ENCODE results near the gene ADCY5.

ADCY5 gene

GRCh38 chr3:123321806-123322205 lies 127.1 kb downstream of the ADCY5 start:
- DNase-seq: no peak

- DNase-seq: no peak
Observed at GRCh38 chr3:123320221-123320620, 128.7 kb downstream of the ADCY5 start.

GRCh38 chr3:123319760-123320159 lies 129.1 kb downstream of the ADCY5 start:
- no peak for DNase-seq

- no peak for DNase-seq
Observed at GRCh38 chr3:123318374-123318773, 130.5 kb downstream of the ADCY5 start.

GRCh38 chr3:123317716-123318115 lies 131.2 kb downstream of the ADCY5 start:
- DNase-seq: no peak

- no peak for DNase-seq
Observed at GRCh38 chr3:123315271-123315595, 133.7 kb downstream of the ADCY5 start.

- no peak for DNase-seq
Observed at GRCh38 chr3:123314359-123315270, 134.3 kb downstream of the ADCY5 start.

GRCh38 chr3:123313889-123314288 lies 135.0 kb downstream of the ADCY5 start:
- DNase-seq: no peak

- no peak for DNase-seq
Observed at GRCh38 chr3:123312331-123313265, 136.3 kb downstream of the ADCY5 start.

- no peak for DNase-seq
Observed at GRCh38 chr3:123311201-123311600, 137.7 kb downstream of the ADCY5 start.

- DNase-seq: no peak
Observed at GRCh38 chr3:123310741-123311140, 138.1 kb downstream of the ADCY5 start.

- no peak for DNase-seq
Observed at GRCh38 chr3:123310186-123310585, 138.7 kb downstream of the ADCY5 start.

GRCh38 chr3:123307064-123307463 lies 141.8 kb downstream of the ADCY5 start:
- no peak for DNase-seq

- DNase-seq: no peak
Observed at GRCh38 chr3:123305192-123305591, 143.7 kb downstream of the ADCY5 start.

GRCh38 chr3:123303976-123304560 lies 144.8 kb downstream of the ADCY5 start:
- no peak for DNase-seq

- no peak for DNase-seq
Observed at GRCh38 chr3:123302961-123303360, 145.9 kb downstream of the ADCY5 start.

- DNase-seq: no peak
Observed at GRCh38 chr3:123301331-123302184, 147.3 kb downstream of the ADCY5 start.

GRCh38 chr3:123300583-123300982 lies 148.3 kb downstream of the ADCY5 start:
- no peak for DNase-seq

- DNase-seq: no peak
Observed at GRCh38 chr3:123300056-123300455, 148.8 kb downstream of the ADCY5 start.

- DNase-seq: no peak
Observed at GRCh38 chr3:123299581-123299980, 149.3 kb downstream of the ADCY5 start.

GRCh38 chr3:123298903-123299302 lies 150.0 kb downstream of the ADCY5 start:
- DNase-seq: no peak

- no peak for DNase-seq
Observed at GRCh38 chr3:123297627-123297899, 151.3 kb downstream of the ADCY5 start.
